GM21381 (cell line): ENCODE data around the gene LRRK2.

Experiments used
- ATAC-seq: cut with Tn5 transposase; IDR thresholded peaks from one replicate; pipeline ENCODE4 v1.9.1; 2021; ENCODE audit warnings: mild to moderate bottlenecking, moderate library complexity; ENCODE audit not compliant: unreplicated experiment

Gene LRRK2

DNA sequence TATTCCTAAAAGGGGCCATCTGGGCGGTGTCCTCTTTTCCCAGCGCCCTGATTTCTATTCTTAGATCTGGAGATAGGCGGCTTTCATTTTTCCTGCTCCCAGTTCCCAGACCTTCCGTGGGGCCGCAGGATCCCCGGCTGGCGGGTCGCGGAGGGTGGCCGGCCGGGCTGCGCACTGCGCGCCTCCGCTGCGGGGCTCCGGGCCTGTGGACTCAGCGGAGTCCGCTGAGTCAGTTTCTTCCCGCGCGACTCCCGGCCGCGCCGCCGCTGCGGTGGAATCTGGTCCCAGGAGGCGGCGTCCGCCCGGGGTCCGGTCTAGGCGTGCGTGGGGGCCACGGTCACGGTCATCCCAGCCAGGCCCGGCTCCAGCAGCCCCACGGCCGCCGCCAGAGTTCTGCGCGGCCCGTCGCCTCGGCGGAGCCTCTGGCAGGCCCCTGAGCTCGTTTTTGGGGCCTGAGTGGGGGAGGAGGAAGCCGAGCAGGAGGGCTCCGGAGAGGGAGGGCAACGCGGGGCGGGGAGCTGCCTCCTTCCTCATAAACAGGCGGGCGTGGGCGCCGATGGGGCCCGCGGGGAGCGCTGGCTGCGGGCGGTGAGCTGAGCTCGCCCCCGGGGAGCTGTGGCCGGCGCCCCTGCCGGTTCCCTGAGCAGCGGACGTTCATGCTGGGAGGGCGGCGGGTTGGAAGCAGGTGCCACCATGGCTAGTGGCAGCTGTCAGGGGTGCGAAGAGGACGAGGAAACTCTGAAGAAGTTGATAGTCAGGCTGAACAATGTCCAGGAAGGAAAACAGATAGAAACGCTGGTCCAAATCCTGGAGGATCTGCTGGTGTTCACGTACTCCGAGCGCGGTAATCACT is at the start of gene LRRK2:
Gene LRRK2, plus strand, starts transcription at position 559 of the 853 bp plus-strand sequence. Its CDS starts 135 bp downstream, at position 694.
- peak; percentile 51 for ATAC-seq

DNA sequence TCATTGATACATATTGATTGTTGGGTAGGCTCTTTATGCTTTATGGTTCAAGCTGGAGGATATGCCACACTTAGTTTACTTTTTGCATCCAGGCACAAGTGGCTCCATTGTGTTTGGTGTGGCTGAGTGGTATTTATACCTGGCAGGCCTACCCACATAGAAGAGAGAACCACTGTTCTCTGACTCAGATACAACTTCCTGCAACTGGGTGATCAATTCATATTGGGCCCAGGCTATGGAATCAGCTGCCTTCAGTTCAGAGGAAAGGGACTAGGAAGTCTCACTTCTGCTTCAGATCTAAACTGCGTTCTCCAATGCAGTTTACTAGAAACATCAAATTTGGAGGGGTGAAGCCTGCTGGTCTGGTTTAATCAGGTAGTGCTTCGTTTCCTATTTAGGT is 49.8 kb upstream of the LRRK2 start:
- ATAC-seq: no peak

DNA sequence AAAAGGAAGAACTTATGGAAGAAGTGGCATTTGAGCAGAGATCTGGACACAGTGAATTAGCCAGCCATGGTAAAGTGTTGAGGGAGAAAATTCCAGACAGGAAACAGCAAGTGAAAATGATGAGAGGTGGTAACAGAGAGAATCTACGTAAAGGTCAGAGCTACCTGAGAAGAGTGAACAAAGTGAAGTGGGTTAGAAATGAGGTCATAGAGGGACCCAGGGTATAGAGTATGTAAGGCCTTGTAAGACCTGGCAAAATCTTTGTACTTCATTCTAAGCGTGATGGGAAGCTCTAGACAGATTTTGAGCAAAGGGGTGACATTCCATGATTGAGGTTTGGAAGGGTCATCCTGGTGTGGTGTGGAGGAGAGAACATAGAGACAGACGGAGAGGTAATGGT is 49.3 kb upstream of the LRRK2 start:
- no peak for ATAC-seq

DNA sequence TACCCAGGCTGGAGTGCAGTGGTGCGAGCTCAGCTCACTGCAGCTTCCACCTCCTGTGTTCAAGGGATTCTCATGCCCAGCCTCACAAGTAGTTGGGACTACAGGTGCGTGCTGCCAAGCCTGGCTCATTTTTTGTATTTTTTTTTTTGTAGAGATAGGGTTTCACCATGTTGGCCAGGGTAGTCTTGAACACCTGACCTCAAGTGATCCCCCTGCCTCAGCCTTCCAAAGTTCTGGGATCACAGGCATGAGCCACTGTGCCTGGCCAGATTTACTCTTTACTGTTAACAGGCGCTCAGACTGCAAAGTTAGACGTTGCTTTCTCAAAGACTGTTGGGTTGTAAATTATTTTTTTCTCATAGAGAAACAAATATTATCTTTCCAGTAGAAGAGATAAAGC is 46.1 kb upstream of the LRRK2 start:
- no peak for ATAC-seq

DNA sequence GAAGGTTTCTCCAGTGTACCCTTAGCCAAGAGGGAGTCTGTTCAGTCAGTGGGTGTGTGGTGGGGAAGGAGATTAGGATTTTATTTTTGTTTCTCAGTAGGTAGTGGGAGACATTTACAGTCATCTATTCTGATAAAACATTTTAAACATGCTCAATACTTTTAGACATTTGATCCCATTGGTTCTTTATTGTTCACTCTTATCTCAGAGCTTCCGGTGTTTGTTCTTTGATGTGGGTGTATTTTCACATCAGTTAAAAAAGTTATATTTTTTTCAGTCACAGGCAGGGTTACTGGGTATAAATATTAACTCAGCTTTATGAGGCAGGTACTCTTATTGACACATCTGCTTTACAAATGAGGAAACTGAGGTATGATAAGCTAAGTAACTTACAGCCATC is 43.3 kb upstream of the LRRK2 start:
- ATAC-seq: no peak

DNA sequence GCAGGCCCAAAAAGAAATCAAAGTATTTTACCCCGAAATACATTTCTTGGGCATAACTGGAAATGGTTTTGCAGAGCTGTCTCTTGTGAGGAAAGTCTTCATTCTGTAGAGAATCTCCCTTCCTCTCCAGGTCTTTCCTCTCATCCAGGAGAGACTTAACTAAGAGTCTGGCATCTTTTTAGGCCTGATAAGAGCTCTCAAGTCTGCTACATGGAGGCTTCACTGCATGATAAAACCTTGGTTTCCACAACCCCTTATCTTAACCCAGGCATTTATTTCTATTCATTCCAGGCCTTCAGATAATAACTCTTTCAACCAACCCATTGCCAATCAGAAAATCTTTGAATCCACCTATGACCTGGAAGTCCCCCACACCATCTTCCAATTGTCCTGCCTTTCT is 41.1 kb upstream of the LRRK2 start:
- ATAC-seq: no peak

DNA sequence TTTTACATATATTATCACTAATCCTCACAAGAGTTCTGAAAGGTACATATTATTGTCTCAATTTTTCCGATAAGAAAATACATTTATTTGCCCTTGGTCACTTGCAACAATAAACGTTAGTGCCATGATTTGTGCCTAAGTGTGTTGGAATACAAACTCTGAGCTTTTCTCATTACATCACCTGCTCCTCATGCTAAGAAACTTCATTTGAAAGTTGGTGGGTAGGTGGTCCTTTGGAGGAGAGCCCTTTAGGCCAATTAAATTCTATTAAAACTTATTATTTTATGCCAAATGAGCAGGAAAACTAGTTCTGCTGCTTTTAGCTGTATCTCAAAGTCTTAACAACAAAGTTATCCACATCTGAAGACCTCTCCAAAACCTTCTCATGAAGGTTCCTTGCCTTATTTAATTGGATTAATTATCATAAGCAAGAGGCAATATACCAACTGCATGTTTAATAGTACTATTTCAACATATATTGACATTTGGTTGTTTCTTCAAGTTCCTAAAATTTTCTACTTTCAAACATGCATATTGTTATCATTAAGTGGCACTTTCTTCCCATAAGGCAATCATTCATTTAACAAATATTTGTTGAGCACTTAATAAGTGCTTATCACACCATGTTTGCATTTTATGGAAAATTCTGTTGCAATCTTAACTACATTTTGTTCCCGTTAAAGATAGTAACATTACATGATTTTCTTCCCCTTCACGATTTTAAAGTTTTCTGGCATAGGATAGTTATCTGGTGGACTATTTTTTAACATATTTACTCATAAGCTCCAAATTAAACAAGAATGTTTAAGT is 40.1 kb upstream of the LRRK2 start:
- no peak for ATAC-seq

DNA sequence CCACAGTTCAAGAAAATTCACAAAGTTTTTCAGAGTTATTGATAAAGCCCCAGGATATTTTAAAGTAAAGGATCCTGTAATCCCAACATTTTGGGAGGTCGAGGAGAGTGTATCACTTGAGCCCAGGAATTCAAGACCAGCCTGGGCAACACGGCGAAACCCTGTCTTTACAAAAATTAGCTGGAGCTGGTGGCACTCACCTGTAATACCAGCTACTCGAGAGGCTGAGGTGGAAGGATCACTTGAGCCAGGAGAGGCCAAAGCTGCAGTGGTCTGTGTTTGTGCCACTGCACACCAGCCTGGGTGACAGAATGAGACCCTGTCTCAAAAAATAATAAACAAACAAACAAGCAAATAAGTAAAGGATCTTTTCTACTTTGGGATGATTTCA is 39.5 kb upstream of the LRRK2 start:
- ATAC-seq: no peak

DNA sequence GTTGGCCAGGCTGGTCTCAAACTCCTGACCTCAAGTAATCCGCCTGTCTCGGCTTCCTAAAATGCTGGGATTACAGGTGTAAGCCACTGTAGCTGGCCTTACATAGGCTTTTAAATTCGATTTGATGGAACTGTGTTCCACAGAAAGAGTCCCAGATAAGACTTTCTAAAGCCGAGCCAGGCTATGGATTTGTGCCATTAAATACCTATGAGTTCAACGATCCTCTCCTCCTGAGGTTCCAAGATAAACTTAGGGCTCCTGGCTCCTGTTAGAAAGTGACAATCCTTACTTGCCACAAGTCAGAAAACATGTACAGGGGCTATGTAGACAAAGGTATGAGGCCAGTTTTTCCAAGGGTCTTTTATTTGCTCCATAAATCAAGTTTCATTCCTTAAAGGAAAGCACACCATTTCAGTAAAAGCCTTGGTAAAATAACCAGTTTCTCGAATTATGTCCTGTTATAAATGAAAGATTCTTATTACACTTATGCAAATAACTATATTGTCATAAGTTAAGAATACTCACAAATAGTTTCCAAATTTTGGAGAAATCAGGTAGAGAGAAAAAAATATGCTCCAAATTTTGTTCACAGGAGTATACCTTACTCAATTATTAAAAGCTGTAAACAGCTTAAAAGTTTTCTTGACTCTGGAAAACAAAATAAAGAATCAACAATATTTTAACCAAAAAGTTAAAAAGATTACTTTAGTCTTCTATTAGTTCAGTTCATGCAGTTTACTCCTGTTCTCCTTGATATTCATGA is 36.1 kb upstream of the LRRK2 start:
- no peak for ATAC-seq

DNA sequence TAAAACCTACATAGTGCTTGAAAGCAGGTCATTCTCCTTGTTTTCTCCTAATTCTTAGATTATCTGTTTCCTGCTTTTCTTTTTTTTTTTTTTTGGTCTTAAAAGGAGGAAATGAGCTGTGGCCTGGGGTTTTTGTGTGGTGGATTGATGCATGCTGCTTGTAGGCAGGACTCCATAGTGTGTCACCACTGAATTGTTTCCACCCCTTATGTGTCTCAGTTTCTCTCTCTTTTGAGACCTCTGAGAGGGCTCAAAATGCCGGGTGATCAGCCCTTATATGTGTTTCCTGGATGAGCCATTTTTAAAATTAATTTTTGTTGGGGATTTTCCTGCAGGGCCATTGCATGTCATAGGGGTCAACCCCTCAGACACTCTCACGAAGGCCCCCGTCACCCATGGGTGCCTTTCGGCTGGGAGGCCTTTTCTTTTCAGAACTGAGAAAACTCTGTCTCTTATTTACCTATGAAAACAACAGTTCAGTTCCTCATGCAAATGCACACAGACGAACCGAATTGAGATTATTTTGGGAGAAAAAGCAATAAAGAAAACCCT is 32.0 kb upstream of the LRRK2 start:
- ATAC-seq: peak; percentile 98

DNA sequence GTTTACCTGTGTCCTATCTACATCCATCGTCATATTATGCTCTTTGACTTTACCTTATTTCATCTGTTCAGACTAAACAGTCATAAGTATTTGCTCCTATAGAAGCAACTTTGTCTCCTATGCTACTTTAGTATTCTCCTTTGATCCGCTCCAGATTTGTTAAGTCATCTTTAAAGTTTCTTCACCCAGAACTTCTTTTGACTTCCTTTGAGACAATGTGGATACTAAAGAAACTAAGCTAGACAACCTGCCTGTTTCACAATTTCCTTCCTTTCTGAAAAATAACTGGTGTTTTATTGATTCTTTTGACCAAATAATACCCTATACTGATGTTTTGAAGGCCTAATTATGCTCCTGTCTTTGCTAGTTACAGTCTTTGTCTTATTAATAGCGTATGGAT is 30.0 kb upstream of the LRRK2 start:
- no peak for ATAC-seq

DNA sequence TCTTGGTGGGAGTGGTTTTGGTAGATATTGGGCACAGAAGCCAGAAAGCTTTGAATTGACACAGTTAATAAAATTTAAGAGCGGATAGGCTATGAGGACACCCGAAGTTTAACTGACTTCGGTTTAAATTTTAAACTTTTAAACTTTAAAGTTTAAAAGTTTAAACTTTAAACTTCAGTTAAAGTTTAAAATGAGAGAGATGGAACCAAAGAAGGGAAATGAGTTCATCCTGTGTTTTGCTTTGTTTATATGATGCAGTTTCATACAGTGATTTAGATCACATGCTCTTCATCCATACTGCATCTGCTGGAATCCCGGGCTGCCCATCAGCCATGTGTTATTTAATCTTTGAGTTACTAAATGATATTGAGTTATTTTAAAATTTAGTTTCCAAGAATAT is 27.2 kb upstream of the LRRK2 start:
- ATAC-seq: no peak

DNA sequence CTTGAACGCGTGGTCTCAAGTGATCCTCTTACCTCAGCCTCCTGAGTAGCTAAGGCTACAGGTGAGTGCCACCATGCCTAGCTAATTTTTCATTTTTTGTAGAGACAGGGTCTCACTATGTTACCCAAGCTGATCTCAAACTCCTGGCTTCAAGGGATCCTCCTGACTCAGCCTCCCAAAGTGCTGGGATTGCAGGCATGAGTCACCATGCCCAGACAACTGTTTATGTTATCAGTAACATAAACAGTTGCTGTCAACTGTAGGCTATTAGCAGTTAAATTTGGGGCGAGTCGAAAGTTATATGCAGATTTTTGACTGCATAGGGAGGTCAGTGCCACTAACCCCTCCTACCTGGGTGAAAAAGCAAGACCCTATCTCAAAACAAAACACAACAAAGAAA is 26.2 kb upstream of the LRRK2 start:
- ATAC-seq: no peak

DNA sequence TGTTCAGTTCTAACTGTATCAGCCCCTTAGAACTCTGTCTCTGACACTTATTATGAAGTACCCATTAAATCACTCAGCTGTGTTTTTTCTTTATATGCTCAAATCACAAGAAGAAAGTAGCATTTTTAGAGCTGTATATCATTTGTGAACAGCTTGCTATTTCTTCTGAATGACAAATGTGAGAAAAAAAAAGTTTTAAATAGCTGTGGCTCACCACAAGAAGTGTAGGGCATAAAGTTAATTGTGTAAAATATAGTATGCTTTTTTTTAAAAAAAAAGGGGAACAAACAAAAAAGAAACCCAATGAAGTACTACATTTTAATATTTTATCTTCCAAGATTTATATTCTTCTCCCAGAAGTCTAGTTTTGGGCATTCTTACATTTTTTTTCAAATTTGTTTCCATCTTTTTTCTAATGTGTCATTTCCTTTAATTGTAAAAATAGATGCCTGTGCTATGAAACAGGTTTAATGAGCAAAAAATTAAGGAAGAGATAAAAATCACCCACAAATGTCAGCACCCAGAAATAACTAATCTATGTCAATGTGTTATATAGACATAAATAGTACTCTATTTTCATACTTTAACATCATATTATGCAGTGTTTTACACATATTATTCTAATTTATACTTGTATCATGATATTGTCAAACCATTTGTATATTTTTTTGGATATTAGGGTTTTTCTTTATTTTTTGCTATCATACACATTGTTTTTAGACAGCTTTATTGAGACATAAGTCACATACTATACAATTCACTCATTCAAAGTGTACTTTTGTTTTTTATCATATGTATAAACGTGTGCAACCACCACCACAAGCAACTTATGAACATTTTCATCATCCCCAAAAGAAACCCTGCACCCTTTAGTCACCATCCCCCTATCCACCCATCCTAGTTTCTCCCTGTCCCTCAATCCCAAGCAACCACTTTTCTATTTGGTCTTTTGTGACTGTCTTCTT is 22.4 kb upstream of the LRRK2 start:
- no peak for ATAC-seq

DNA sequence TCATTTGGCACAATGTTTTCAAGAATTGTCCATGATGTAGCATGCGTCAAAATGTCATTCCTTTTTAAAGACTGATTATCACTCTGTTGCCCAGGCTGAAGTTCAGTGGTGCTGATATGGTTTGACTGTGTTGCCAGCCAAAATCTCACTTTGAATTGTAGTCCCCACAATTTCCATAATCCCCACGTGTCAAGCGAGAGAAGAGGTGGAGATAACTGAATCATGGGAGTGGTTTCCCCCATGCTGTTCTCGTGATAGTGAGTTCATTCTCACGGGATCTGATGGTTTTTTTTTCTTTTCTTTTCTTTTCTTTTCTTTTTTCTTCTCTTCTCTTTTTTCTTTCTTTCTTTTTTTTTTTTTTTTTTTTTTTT is 21.8 kb upstream of the LRRK2 start:
- no peak for ATAC-seq

DNA sequence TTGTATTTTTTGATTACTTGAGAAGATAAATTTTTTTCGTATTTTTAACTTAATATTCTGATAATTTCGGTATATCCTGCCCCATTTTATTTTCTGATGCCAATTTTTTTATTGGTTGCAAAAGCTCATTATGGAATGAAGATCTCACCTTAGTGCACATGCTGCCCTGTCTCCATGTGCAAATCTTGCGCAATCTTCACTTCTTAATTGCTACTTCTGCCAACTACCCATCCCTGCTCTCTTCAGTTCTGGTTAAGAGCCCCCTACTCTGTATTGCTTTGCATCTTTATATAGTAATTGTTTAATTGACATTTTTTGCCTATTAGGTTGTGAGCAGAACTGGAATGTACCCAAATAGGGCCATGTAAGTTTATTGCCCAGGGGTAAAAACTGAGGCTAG is 20.5 kb upstream of the LRRK2 start:
- no peak for ATAC-seq

DNA sequence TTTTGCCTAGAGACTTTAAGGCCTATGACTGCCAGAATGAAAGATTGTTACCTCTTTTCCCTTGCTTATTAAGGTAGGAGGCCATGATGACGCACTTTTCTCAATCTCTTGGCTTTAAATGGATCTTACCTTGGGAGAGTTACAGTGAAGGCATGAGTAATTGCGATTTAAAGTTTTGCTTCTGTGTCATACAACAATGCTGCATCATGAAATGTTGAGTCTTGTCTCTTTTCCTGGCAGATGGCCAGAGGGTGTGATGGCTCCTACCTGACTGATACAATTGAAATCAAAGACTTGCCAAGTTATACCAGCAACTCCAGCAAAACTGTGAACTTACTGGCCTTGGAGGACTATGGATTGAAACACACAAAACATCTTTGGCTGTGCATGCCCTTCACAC is 17.2 kb upstream of the LRRK2 start:
- no peak for ATAC-seq

DNA sequence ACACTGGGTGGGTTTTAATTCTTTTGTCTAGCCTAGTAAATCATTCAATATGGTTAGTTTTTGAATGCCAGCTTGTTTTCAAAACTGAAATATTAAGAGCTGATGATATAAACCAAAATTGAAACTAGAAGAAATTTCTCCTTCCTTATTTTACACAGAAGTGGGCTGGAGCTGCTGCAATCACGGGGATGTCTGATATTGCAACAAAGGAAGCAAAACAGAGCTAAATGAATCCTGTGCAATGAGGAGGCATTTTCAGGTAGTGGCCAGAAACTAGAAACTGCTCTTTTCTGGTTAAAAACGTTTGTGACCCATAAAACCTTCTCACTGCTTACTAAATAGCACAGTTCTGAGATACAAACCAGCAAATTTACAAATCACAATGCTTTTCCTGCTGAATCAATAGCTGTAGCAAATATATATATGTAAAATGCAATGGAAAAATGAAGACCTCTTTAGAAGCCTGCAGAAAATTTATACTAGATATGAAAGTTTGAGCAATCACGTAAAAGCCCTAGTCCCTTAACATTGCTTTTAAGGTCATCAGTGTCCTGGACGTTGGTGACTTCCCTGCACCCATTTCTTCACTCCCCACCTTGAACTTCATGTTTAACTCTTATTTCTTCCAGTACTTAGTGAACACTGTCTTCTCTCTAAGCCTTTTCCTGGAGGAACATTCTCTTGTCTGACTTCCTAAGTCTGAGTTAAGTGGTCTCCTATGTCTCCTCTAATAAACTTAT is 15.9 kb upstream of the LRRK2 start:
- peak; percentile 86 for ATAC-seq

DNA sequence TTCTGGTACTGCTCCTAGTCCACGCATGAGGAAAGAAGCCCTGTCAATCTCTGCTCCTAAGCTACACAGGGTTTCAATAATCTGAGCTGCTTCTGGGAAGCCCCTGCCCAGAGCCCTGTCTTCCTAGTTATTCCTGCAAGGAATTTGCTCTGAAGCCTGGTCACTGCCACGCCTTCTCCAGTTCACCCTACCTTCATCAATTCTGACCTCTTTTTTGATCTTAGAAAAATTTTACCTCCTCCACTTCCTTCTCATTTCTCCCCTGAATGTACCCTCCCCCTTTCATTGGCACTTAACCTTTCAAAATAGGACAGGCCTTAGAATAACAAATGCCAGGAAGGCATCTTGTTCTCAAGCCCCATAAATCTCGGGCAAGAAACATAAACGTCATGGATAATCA is 14.9 kb upstream of the LRRK2 start:
- no peak for ATAC-seq
